Subcutaneous adipose tissue (tissue), 4 donors: Measurements from ENCODE around the gene C16orf46. TPM values are rescaled to one million over a fixed set of nuclear protein-coding genes. Genes with fewer than 3 reads are reported as not detected.

ENCODE experiments used
- small RNA-seq: library from RNA; depleted of rRNA; stranded (forward); fragments of <200 nt; gene quantifications from one replicate; pipeline ENCODE3, GENCODE V24; 2016
- total RNA-seq, 4 donors: library from RNA; depleted of rRNA; stranded (reverse); fragments of >200 nt; gene quantifications; one replicate each; pipeline ENCODE4 v1.1.0, GENCODE V29; 2016
- TF ChIP-seq, protein P1 (sequence below): fragments of 450-650 bp; IDR thresholded peaks from one replicate; pipeline ENCODE4 v1.5.1; 2016; ENCODE audit warnings: low read depth, mild to moderate bottlenecking, control low read depth, antibody characterized with exemption, moderate library complexity

Gene C16orf46
- total RNA-seq, 4 donors from 2014 or later: 0.82 to 1.3 TPM; not detected in 2

DNA sequence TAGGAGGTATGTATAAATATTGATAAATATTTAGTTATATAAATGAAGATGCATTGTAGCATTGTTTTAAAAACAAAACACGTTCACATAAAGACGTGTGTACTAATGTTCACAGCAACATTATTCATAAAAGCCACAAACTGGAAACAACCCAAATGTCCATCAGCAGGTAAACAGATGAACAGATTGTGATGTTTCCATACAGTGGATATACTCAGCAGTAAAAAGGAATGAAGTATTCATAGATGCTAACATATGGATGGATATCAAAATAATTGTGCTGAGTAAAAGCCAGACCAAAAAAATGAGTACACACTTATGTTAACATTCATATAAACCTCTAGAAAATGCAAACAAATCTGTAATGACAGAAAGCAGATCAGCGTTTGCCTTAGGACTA is 64.1 kb downstream of the C16orf46 start:
- TF ChIP-seq, protein P1, sequence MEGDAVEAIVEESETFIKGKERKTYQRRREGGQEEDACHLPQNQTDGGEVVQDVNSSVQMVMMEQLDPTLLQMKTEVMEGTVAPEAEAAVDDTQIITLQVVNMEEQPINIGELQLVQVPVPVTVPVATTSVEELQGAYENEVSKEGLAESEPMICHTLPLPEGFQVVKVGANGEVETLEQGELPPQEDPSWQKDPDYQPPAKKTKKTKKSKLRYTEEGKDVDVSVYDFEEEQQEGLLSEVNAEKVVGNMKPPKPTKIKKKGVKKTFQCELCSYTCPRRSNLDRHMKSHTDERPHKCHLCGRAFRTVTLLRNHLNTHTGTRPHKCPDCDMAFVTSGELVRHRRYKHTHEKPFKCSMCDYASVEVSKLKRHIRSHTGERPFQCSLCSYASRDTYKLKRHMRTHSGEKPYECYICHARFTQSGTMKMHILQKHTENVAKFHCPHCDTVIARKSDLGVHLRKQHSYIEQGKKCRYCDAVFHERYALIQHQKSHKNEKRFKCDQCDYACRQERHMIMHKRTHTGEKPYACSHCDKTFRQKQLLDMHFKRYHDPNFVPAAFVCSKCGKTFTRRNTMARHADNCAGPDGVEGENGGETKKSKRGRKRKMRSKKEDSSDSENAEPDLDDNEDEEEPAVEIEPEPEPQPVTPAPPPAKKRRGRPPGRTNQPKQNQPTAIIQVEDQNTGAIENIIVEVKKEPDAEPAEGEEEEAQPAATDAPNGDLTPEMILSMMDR: no peak

Small RNAs within 50 kb of the gene (small RNA-seq; reads per million reads assigned to genes)
- gene AC092718.3 (not detected), gene RNU6-1191P (not detected)

Other genes starting within 250 kb of the C16orf46 start
- 10 to 100 TPM; 26.2 to 46.9 (median 36.3) TPM for gene CMC2, start 70.4 kb downstream of the C16orf46 start, total RNA-seq
- gene CENPN, start 70.0 kb downstream of the C16orf46 start, total RNA-seq: 1 to 10 TPM; 4.9 to 9.1 (median 6.7) TPM
- 10 to 100 TPM; 26.9 to 55.8 (median 36.4) TPM for gene ATMIN, start 41.4 kb downstream of the C16orf46 start, total RNA-seq
- gene GCSH, start 19.2 kb upstream of the C16orf46 start, total RNA-seq: 10 to 100 TPM; 22.8 to 57.1 (median 41.5) TPM
- not detected for gene BCO1, start 161.5 kb upstream of the C16orf46 start, total RNA-seq
- 1 to 10 TPM; 7.5 to 9.5 (median 9.4) TPM for gene GAN, start 237.7 kb upstream of the C16orf46 start, total RNA-seq